HG02798 (cell line): ENCODE results near the gene CSNK2A3.
"Not testable (repeated sequence)": the region's sequence is repeated elsewhere in the genome, so short reads cannot be mapped to it uniquely, and the experiment has no call there.

Experiments
- ATAC-seq: cut with Tn5 transposase; IDR thresholded peaks from one replicate; pipeline ENCODE4 v1.9.1; 2021; ENCODE audit warnings: mild to moderate bottlenecking; ENCODE audit not compliant: unreplicated experiment, poor library complexity

Gene CSNK2A3

GRCh38 chr11:11352878-11353277 lies at the start of gene CSNK2A3:
Gene CSNK2A3 (minus strand): TSS chr11:11353250. CDS start chr11:11353119, 131 bp downstream.
- not testable (repeated sequence) for ATAC-seq

- ATAC-seq = no peak
Observed at GRCh38 chr11:11401960-11402535, 49.0 kb upstream of the CSNK2A3 start.

- no peak for ATAC-seq
Observed at GRCh38 chr11:11400635-11401232, 47.7 kb upstream of the CSNK2A3 start.

- no peak for ATAC-seq
Observed at GRCh38 chr11:11400121-11400520, 47.1 kb upstream of the CSNK2A3 start.

- no peak for ATAC-seq
Observed at GRCh38 chr11:11397781-11398180, 44.7 kb upstream of the CSNK2A3 start.

GRCh38 chr11:11397036-11397415 lies 44.0 kb upstream of the CSNK2A3 start:
- ATAC-seq = no peak

- no peak for ATAC-seq
Observed at GRCh38 chr11:11396301-11397035, 43.4 kb upstream of the CSNK2A3 start.

- no peak for ATAC-seq
Observed at GRCh38 chr11:11395126-11395525, 42.1 kb upstream of the CSNK2A3 start.

- ATAC-seq = no peak
Observed at GRCh38 chr11:11394241-11394640, 41.2 kb upstream of the CSNK2A3 start.

GRCh38 chr11:11391796-11392463 lies 38.9 kb upstream of the CSNK2A3 start:
- ATAC-seq = no peak

GRCh38 chr11:11391169-11391568 lies 38.1 kb upstream of the CSNK2A3 start:
- no peak for ATAC-seq

GRCh38 chr11:11390068-11390771 lies 37.2 kb upstream of the CSNK2A3 start:
- ATAC-seq = no peak

- ATAC-seq = no peak
Observed at GRCh38 chr11:11389238-11389637, 36.2 kb upstream of the CSNK2A3 start.

- no peak for ATAC-seq
Observed at GRCh38 chr11:11387622-11388305, 34.7 kb upstream of the CSNK2A3 start.

GRCh38 chr11:11387207-11387606 lies 34.2 kb upstream of the CSNK2A3 start:
- ATAC-seq = no peak

GRCh38 chr11:11384829-11385228 lies 31.8 kb upstream of the CSNK2A3 start:
- ATAC-seq = no peak

GRCh38 chr11:11383995-11384394 lies 30.9 kb upstream of the CSNK2A3 start:
- no peak for ATAC-seq

GRCh38 chr11:11382858-11383532 lies 29.9 kb upstream of the CSNK2A3 start:
- ATAC-seq = no peak

- ATAC-seq = no peak
Observed at GRCh38 chr11:11381471-11382105, 28.5 kb upstream of the CSNK2A3 start.
